IMR-90 (cell line): Measurements from ENCODE around the gene INPP5A. TPM values are rescaled to one million over a fixed set of nuclear protein-coding genes. Genes with fewer than 3 reads are reported as not detected.

Experiments used
- ATAC-seq: fragments of 200-7000 bp; cut with Tn5 transposase; 2 replicates; pipeline ENCODE4 v1.9.1; 2020; ENCODE audit warnings: low read depth, mild to moderate bottlenecking, moderate library complexity
- BruUV-seq: library from RNA; stranded (reverse); fragments of 400-500 nt; replicated peaks from 2 replicates; lab custom pipeline; 2021; lab: Mats Ljungman, UMichigan
- CTCF ChIA-PET: fragments of 300-600 bp; formaldehyde crosslinking; extraction: SDS; loops from one replicate; lab custom pipeline; 2021; ENCODE audit warnings: antibody characterized with exemption; lab: Yijun Ruan, JAX
- POLR2A ChIA-PET: fragments of 300-600 bp; sonication (Branson Sonifier 250); formaldehyde crosslinking; loops from one replicate; lab custom pipeline; 2022; ENCODE audit warnings: antibody characterized with exemption; ENCODE audit not compliant: unreplicated experiment; lab: Charles Lee
- DNase-seq: peaks from one replicate; pipeline ENCODE4 v3.0.0; 2013
- H2AFZ ChIP-seq: replicated peaks from 2 replicates; pipeline ENCODE3; 2013; ENCODE audit warnings: low read length, mild to moderate bottlenecking; ENCODE audit not compliant: poor library complexity
- H2AK5ac ChIP-seq: 2 replicates; pipeline ENCODE4 v1.6.1; 2013; ENCODE audit warnings: low read depth, low read length, inconsistent platforms
- H2AK9ac ChIP-seq: replicated peaks from 2 replicates; pipeline ENCODE3; 2013; ENCODE audit warnings: mild to moderate bottlenecking, low read depth, low read length, moderate library complexity; ENCODE audit not compliant: poor library complexity
- H2BK120ac ChIP-seq: 2 replicates; pipeline ENCODE4 v1.6.1; 2013; ENCODE audit warnings: low read depth, low read length, inconsistent platforms
- H2BK15ac ChIP-seq: 3 replicates; pipeline ENCODE4 v1.6.1; 2013; ENCODE audit warnings: low read depth, low read length, inconsistent platforms
- H2BK20ac ChIP-seq: 2 replicates; pipeline ENCODE4 v1.6.1; 2013; ENCODE audit warnings: low read depth, mild to moderate bottlenecking, inconsistent platforms, low read length, moderate library complexity
- H2BK5ac ChIP-seq: 2 replicates; pipeline ENCODE4 v1.6.1; 2013; ENCODE audit warnings: mild to moderate bottlenecking, low read depth, low read length, inconsistent platforms; ENCODE audit not compliant: poor library complexity, severe bottlenecking
- H3K14ac ChIP-seq: replicated peaks from 2 replicates; pipeline ENCODE4 v1.6.1; 2013; ENCODE audit warnings: low read depth, low read length, inconsistent platforms
- H3K18ac ChIP-seq: 2 replicates; pipeline ENCODE4 v1.6.1; 2013; ENCODE audit warnings: low read depth, low read length, control low read depth
- H3K23ac ChIP-seq: 2 replicates; pipeline ENCODE4 v1.6.1; 2013; ENCODE audit warnings: low read depth, low read length, inconsistent platforms
- H3K27ac ChIP-seq: 2 replicates; pipeline ENCODE4 v1.5.1; 2013; ENCODE audit warnings: mild to moderate bottlenecking, control low read depth, low read length; ENCODE audit not compliant: insufficient read depth
- H3K27me3 ChIP-seq: 2 replicates; pipeline ENCODE4 v1.6.1; 2013; ENCODE audit warnings: low read length; ENCODE audit not compliant: control insufficient read depth, insufficient read depth
- H3K36me3 ChIP-seq: 2 replicates; pipeline ENCODE4 v1.6.1; 2013; ENCODE audit warnings: low read length, mixed read lengths; ENCODE audit not compliant: control insufficient read depth, insufficient read depth
- H3K4ac ChIP-seq: 2 replicates; pipeline ENCODE4 v1.6.1; 2013; ENCODE audit warnings: low read depth, low read length, inconsistent platforms
- H3K4me1 ChIP-seq: 2 replicates; pipeline ENCODE4 v1.6.1; 2013; ENCODE audit warnings: low read length, mixed read lengths; ENCODE audit not compliant: control insufficient read depth, insufficient read depth
- H3K4me2 ChIP-seq: 2 replicates; pipeline ENCODE4 v1.6.1; 2013; ENCODE audit warnings: low read depth, mild to moderate bottlenecking, control low read depth, low read length, moderate library complexity
- H3K4me3 ChIP-seq: 2 replicates; pipeline ENCODE4 v1.5.1; 2013; ENCODE audit warnings: low read depth, mild to moderate bottlenecking, control low read depth, low read length, moderate library complexity; ENCODE audit not compliant: insufficient read depth
- H3K56ac ChIP-seq: 2 replicates; pipeline ENCODE4 v1.6.1; 2013; ENCODE audit warnings: low read length, inconsistent platforms; ENCODE audit not compliant: insufficient read depth; ENCODE audit errors: extremely low read depth
- H3K79me1 ChIP-seq, 2 experiments: 2 replicates each; pipeline ENCODE4 v1.6.1; 2013; ENCODE audit warnings: low read length in 2 of 2, inconsistent platforms in 1 of 2, low read depth in 1 of 2
- H3K9ac ChIP-seq: 2 replicates; pipeline ENCODE4 v1.6.1; 2013; ENCODE audit warnings: low read depth, low read length, control low read depth
- H3K9me1 ChIP-seq: 2 replicates; pipeline ENCODE4 v1.6.1; 2013; ENCODE audit warnings: low read length, inconsistent platforms; ENCODE audit not compliant: insufficient read depth
- H3K9me3 ChIP-seq: 2 replicates; pipeline ENCODE4 v1.6.1; 2013; ENCODE audit warnings: low read length; ENCODE audit not compliant: control insufficient read depth, insufficient read depth
- H4K20me1 ChIP-seq: 2 replicates; pipeline ENCODE4 v1.6.1; 2013; ENCODE audit warnings: low read length, inconsistent platforms; ENCODE audit not compliant: insufficient read depth
- H4K5ac ChIP-seq: 2 replicates; pipeline ENCODE4 v1.6.1; 2013; ENCODE audit warnings: mild to moderate bottlenecking, low read depth, low read length, control low read depth
- H4K8ac ChIP-seq, 2 experiments: 2 replicates each; pipeline ENCODE4 v1.6.1; 2013; ENCODE audit warnings: low read depth in 2 of 2, low read length in 2 of 2, control low read depth in 1 of 2, inconsistent platforms in 1 of 2
- H4K91ac ChIP-seq: 2 replicates; pipeline ENCODE4 v1.6.1; 2013; ENCODE audit warnings: low read depth, low read length, inconsistent platforms; ENCODE audit not compliant: insufficient read depth
- BHLHE40 ChIP-seq: fragments of 150-350 bp; IDR thresholded peaks from 2 replicates; pipeline ENCODE4 v1.6.1; 2016; ENCODE audit warnings: mild to moderate bottlenecking, low read depth, low read length
- CTCF ChIP-seq: conservative IDR thresholded peaks from 2 replicates; pipeline ENCODE4 v1.5.1; 2012; ENCODE audit warnings: mild to moderate bottlenecking, low read depth, low read length, improper control_type of control experiment
- MAFK ChIP-seq: IDR thresholded peaks from 2 replicates; pipeline ENCODE4 v1.6.1; 2012; ENCODE audit warnings: low read depth, low read length, improper control_type of control experiment
- MAZ ChIP-seq: IDR thresholded peaks from 2 replicates; pipeline ENCODE4 v1.6.1; 2012; ENCODE audit warnings: low read depth, mild to moderate bottlenecking, low read length, improper control_type of control experiment, moderate library complexity, borderline replicate concordance
- MXI1 ChIP-seq: IDR thresholded peaks from 2 replicates; pipeline ENCODE4 v1.6.1; 2012; ENCODE audit warnings: low read depth, mild to moderate bottlenecking, low read length, moderate library complexity, borderline replicate concordance
- NFE2L2 ChIP-seq: fragments of 150-350 bp; IDR thresholded peaks from 2 replicates; pipeline ENCODE4 v1.6.1; 2016; ENCODE audit warnings: low read depth, mild to moderate bottlenecking, low read length
- POLR2A ChIP-seq: IDR thresholded peaks from 2 replicates; pipeline ENCODE4 v1.6.1; 2012; ENCODE audit warnings: mild to moderate bottlenecking, low read depth, low read length
- RAD21 ChIP-seq: IDR thresholded peaks from 2 replicates; pipeline ENCODE4 v1.6.1; 2012; ENCODE audit warnings: low read length, improper control_type of control experiment
- RFX5 ChIP-seq: IDR thresholded peaks from 2 replicates; pipeline ENCODE4 v1.8.0; 2012; ENCODE audit warnings: low read depth, mild to moderate bottlenecking, low read length, moderate library complexity
- SMC3 ChIP-seq: fragments of 150-350 bp; IDR thresholded peaks from 2 replicates; pipeline ENCODE4 v1.6.1; 2016; ENCODE audit warnings: low read depth, mild to moderate bottlenecking, antibody characterized with exemption, low read length, moderate library complexity
- USF2 ChIP-seq: fragments of 150-350 bp; IDR thresholded peaks from 2 replicates; pipeline ENCODE4 v1.6.1; 2017; ENCODE audit warnings: mild to moderate bottlenecking, antibody characterized with exemption, low read length, low read depth
- WGBS, 2 experiments: methylation state at CpG; one replicate each; pipeline versions ENCODE4 v1.1.5 to v1.1.7; 2013; ENCODE audit warnings: missing lambda C conversion rate in 2 of 2; ENCODE audit not compliant: insufficient read length in 1 of 2; ENCODE audit errors: extremely low coverage in 2 of 2; 5-methylcytosine and 5-hydroxymethylcytosine counted together
- dilution Hi-C: fragments of 300-500 bp; cut with HindIII; formaldehyde crosslinking; loops from one replicate; pipeline ENCODE4 v1.14.3; 2018; ENCODE audit warnings: low sequenced_read_pairs; ENCODE audit not compliant: unreplicated experiment
- in situ Hi-C: fragments of 300-500 bp; cut with MboI; formaldehyde crosslinking; loops from 3 replicates; pipeline ENCODE4 v1.14.3; 2019; ENCODE audit warnings: low sequenced_read_pairs, inconsistent platforms, mixed read lengths
- intact Hi-C: fragments of 100-400 bp; cut with micrococcal nuclease; formaldehyde crosslinking; loops from 2 replicates; pipeline ENCODE4 v1.10.0; 2022
- polyA plus RNA-seq, 3 experiments: library from polyadenylated mRNA; depleted of rRNA; stranded (reverse); fragments of >200 nt; gene quantifications; 2 replicates each; pipeline ENCODE4 v1.2.3, GENCODE V29; 2012; ENCODE audit warnings: low replicate concordance in 1 of 3
- total RNA-seq: library from RNA; depleted of rRNA; stranded (reverse); fragments of >200 nt; gene quantifications from 2 replicates; pipeline ENCODE4 v1.2.3, GENCODE V29; 2012
- TF ChIP-seq, protein P1 (sequence below): fragments of 150-350 bp; IDR thresholded peaks from 2 replicates; pipeline ENCODE4 v1.6.1; 2016; ENCODE audit warnings: low read depth, mild to moderate bottlenecking, low read length, moderate library complexity, borderline replicate concordance

The INPP5A gene
- total and polyA plus RNA-seq, 2 of the 4 experiments (the other 2 are of a cell fraction): 21.4 to 36.7 TPM

DNA sequence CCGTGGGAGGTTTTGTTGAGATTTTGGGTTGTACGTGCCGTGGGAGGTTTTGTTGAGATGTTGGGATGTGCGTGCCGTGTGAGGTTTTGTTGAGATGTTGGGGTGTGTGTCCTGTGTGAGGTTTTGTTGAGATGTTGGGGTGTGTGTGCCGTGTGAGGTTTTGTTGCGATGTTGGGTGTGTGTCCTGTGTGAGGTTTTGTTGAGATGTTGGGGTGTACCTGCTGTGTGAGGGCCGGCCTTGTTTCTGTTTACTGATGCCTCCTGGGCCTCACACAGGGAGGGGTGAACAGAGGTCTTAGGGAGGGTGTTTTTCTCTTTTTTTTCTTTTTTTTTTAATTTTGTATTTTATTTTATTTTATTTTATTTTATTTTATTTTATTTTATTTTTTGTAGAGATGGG lies 36.7 kb downstream of the INPP5A start:
- peaks cover 89% of the 10 kb centered on the region for H4K20me1 ChIP-seq
- dilution Hi-C loops: no loop called here

More for the DNA sequence above, 36.7 kb downstream of the INPP5A start:
- no peak for DNase-seq
- H3K14ac ChIP-seq: no peak overlapping the region
- CTCF ChIA-PET: no interaction called here
- no peak overlapping the region for H3K56ac ChIP-seq
- H2BK5ac ChIP-seq: no peak overlapping the region
- no peak overlapping the region for H2AFZ ChIP-seq
- H2BK120ac ChIP-seq: no peak overlapping the region
- no peaks in the 10 kb centered on the region for H3K9me3 ChIP-seq
- no peak overlapping the region for H4K5ac ChIP-seq
- no peak overlapping the region for H4K91ac ChIP-seq
- WGBS, 2 experiments: 100% methylated on average over 2 to 7 of the region's 8 CpGs
- H3K9ac ChIP-seq: no peak overlapping the region
- H3K79me1 ChIP-seq: peaks cover 7 to 69% of the 10 kb centered on the region in 2 experiments
- H2AK9ac ChIP-seq: no peak overlapping the region
- H3K4me3 ChIP-seq: no peak overlapping the region
- no peaks in the 10 kb centered on the region for H3K36me3 ChIP-seq
- no peak overlapping the region for H3K23ac ChIP-seq
- peaks cover 24% of the 10 kb centered on the region for H3K4me1 ChIP-seq
- H3K18ac ChIP-seq: no peak overlapping the region
- H2AK5ac ChIP-seq: 0 out of 2 replicates have a peak overlapping the region, but pooled peaks have one; percentile 44
- peaks cover 26% of the 10 kb centered on the region for H3K9me1 ChIP-seq
- no peak overlapping the region for H4K8ac ChIP-seq
- BruUV-seq: no TSS peak
- POLR2A ChIA-PET: no interaction called here
- H3K27me3 ChIP-seq: peaks cover 2% of the 10 kb centered on the region; the same call in 1 of the 2 replicates
- H3K4me2 ChIP-seq: no peak overlapping the region
- no peak overlapping the region for H2BK20ac ChIP-seq
- in situ Hi-C loops: no loop called here
- no peak overlapping the region for H3K27ac ChIP-seq
- no peak overlapping the region for H3K4ac ChIP-seq
- no peak for TF ChIP-seq CTCF
- TF ChIP-seq, protein P1, sequence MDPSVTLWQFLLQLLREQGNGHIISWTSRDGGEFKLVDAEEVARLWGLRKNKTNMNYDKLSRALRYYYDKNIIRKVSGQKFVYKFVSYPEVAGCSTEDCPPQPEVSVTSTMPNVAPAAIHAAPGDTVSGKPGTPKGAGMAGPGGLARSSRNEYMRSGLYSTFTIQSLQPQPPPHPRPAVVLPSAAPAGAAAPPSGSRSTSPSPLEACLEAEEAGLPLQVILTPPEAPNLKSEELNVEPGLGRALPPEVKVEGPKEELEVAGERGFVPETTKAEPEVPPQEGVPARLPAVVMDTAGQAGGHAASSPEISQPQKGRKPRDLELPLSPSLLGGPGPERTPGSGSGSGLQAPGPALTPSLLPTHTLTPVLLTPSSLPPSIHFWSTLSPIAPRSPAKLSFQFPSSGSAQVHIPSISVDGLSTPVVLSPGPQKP: no peak
- no peak for TF ChIP-seq MXI1
- TF ChIP-seq USF2: no peak
- no peak for TF ChIP-seq RAD21
- TF ChIP-seq MAZ: no peak
- TF ChIP-seq SMC3: no peak
- TF ChIP-seq RFX5: no peak
- no peak for TF ChIP-seq POLR2A
- no peak for TF ChIP-seq NFE2L2
- no peak for TF ChIP-seq MAFK
- no peak for TF ChIP-seq BHLHE40
- intact Hi-C loops: no loop called here
- ATAC-seq: no peak
- no peak overlapping the region for H2BK15ac ChIP-seq
